DMS114 treated with DMSO at 0.1 percent for 48 hours (cell line): Measurements from ENCODE around the gene NME9.

ENCODE experiments used
- DNase-seq: peaks from one replicate; lab custom pipeline; 2025; ENCODE audit not compliant: unreplicated experiment; lab: John Stamatoyannopoulos, UW

NME9 gene

DNA sequence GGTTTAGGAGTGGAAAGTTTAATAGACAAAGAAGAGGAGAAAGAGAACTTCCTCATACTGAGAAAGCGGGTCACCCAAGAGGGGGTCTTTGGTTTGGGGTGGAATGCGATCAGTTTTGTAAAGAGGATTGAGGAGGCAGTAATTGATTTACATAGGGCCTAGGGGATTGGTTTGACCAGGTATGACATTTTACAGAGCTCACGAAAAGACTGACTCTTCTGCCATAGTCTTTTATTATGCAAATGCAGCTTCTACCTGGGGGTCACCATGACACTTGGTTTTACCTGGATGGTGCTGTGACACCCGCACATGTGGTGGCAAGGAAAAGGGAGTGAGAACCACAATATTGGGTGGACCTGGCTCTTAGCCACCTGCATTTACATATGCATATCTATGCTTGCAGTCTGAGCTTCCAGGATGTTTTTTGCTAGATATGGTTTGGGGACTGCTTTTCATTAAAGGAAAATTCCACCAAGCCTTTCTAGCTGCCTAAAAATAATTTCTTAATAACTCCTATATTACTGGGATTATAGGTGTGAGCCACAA is 6.9 kb upstream of the NME9 start:
- no peak for DNase-seq

DNA sequence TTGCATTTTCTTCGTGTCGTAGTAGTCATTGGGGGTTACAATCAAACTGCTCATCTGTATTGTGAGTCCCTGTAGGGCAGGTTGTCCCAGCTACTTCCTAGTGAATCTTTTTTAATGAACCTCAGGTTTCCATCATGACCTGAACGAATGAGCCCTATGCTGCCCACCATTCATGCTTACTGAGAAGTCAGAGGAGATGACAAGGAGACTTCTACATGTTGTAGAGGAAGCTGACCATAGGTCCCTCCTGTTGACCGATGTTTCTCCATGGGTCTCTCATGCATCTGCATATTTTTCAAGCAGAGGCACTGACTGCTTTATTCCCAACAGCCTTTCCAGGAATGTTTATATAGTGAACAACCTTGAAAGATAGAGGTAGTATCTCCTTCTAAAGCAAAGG is 5.0 kb upstream of the NME9 start:
- no peak for DNase-seq

DNA sequence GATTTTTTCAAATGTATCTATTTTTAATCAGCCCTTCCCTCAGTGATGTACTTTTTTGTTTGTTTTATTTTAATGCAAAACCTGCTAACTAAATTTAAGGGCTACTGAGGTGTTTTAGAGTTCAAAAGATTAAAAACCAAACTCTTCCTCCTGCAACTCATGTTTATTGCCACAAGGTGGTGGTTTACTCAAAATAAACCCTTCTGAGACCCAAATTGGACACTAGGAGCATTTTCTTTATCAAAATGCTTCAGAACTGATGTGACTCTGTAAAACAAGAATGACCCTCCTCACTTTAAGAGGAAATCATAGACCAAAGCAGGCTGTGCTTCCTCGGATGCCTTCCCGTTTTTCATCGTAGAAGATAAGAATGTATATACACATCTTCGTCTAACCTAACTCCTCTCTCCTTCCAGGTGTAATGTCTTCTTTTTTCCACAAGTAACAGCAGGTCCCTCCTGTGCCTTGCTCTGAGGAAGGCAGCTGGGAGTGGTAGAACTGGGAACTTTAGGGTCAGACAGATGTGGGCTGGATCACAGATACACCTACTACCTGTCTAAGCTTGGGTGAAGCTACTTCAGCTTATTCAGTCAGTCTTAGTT is 2.9 kb upstream of the NME9 start:
- DNase-seq, result peak; percentile 45

DNA sequence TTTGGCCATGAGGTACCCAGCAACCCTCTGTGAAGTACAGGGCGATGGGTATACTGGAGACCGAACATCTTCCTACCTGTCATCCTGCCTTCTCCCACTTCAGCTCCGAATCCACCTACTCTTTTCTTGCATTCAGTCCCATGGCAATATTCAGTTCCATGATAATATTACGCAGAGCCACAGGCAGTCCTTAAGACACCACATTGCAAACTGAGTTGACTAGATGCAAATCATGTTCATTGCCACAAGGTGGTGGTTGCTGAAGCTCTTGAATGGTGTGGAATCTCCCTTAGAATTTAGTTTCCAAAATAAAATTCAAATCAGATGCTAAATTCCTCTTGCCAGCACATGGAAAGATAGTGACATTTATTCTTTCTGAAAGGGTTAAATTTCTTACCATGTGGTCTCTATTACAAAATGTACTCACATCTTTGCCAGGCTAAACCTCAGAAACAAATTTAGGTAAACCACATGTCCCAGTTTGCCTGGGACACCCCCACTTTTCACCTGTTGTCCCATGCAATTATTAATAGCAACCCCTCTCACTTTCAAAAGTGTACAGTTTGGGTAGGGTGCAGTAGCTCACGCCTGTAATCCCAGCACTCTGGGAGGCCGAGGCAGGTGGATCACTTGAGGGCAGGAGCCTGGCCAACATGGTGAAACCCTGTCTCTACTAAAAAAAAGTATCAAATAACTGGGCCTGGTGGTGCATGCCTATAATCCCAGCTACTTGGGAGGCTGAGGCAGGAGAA is 1.7 kb upstream of the NME9 start:
- DNase-seq, result peak; percentile 8

DNA sequence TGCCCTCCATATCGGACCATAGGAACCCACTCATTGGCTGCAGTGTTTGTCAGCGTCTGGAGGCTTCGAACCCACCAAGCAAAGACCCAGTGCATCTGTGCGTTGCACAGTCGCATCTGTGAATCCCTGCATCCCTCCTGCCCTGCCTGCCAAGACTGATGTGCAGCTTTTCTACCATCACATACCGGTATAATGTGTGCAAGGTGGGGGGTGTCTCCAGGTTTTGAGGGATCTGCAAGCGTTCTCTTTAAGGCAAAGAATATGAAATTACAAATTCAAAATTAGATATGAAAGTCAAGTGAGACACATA is 288 bp upstream of the NME9 start:
- DNase-seq, result no peak

DNA sequence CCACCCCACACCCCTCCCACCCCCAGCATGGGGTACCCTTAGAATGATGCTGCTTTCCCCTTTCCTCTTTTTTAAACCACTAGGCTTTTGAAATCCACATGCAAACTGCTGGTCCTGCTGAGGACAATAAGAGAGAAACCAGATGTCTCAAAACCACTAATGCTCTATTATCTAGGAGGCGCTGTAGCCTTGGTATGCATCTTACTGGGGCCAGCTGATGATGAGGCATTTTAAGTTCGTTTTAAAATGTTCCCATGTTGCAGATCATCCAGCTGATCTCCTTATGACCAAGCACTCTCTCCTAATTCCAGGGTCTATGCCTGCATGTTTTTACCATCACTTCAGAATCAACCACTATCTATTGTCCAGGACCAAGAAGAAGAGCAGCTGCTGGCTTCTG is 1.3 kb downstream of the NME9 start:
- no peak for DNase-seq

DNA sequence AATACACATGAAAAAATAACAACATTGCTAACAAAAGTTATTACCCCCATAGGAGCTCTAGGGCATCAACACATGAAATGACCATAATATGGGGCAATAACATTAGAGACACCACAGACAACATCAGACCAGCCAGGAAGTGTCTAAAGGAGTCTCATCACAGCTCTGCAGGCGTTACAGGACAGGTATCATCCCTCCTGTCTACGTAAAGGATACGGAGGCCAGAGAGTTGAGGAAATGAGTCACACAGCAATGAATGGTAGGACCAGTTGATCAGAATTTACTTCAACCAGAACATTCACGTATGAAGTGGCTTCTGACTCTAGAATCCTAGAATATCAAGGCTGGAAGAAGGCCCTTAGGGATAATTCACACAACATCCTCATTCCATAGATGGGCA is 1.8 kb downstream of the NME9 start:
- DNase-seq, result no peak

DNA sequence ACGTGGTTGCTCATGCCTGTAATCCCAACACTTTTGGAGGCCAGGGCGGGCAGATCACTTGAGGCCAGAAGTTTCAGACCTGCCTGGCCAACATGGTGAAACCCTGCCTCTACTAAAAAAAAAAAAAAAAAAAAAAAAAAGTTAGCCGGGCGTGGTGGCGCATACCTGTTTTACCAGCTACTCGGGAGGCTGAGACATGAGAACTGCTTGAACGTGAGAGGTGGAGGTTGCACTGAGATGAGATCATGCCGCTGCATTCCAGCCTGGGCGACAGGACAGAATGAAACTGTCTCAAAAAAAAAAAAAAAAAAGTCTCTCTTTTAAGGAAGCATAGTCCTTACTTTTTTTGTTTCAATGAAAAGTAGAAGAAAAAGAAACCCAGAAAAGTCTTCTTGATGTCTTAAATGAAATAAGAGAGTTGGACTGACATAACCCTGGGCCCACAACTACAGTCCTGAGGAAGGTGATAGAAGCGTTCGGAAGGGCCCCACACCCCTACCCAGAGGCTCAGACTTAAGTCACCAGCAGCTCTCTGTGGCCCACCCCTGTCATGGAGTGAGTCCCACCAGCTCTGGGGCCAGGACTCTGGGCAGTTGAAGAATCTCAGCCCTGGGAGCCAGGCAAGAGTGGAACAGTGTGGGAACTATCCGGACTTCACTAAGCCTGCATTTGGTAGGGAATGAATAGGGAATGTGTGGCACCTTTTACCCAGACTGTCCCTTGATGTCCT is 2.6 kb downstream of the NME9 start:
- no peak for DNase-seq

DNA sequence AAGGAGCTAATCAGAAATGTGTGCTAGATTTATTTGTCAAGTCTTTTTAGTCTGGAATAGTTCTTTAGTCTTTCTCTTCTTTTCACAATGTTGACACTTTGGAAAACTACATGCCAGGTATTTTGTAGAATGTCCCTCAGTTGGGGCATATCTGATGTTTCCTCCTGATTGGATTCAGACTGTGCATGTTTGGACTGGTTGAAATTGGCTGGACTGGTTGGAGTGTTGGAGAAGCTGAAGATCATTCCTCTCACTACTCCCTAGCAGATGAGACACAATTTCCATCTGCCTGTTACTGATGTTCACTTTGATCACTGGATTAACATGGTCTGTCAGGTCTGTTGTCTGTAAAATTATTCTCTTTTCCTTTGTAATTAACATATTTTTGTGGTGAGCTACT is 3.7 kb downstream of the NME9 start:
- no peak for DNase-seq

DNA sequence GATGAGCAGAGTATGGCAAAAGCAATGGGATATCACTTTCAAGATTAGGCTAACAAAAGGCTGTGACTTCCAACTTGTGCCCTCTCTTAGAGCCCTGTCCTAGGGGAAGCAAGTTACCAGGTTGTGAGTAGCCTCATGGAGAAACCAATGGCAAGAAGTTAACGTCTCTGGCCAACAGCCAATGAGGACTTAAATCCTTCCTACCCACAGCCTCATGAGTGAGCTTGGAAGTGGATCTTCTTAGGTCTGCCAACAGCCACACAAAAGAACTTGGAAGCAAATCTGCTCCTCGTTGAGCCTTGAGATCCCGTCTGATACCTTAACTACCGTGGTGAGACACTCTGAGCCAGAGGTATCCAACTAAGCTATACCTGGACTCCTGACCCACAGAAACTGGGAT is 5.7 kb downstream of the NME9 start:
- DNase-seq, result no peak

DNA sequence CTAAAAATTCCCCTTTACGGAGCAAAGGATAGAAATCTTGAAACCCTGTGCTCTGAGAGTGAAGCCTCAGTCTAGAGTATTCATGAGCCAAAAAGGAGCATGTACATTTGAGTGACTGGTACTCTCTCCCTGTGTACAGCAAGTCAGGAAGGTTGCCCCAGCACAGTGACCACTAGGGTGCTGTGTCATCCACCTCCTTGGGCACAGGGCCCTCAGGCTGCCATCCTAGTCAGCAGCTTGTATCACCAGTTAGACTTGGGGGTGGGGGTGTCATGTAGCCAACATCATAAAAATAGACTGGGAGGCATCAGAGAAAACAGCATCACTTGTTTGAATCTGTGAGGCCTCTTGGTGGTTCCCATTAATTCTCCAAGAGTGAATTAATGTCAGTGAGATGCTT is 12.0 kb downstream of the NME9 start:
- DNase-seq, result no peak

DNA sequence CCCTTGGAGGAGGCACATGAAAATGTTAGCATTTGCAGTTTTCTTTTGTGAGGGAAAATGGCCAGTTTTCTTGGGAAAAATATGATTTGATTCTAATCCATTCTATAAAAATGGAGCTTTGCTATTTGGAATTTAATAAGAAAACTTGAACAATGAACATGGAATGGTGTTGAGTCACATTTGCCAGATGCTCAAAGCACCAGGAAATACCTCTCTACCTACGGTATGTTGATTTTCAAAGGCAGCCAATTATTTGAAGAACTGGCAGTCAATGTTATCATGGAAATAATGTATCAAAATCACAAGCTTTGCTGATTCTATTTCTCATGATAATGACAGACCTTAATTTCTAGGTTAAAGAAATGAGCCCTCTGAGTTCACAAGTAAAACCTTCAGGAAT is 14.9 kb downstream of the NME9 start:
- DNase-seq, result no peak

DNA sequence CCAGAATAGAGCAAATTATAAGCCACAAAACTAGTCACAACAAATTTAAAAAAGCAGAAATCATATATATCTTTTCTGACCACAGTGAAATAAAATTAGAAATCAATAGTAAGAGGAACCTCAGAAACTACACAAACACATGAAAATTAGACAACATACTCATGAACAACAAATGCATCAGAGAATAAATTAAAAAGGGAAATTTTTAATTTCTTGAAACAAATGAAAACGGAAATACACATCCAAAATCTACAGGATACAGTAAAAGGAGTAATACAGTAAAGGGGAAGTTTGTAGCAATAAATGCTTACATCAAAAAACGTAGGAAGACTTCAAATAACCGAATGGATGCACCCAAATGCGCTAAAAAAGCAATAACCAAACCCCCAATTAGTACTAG is 19.2 kb downstream of the NME9 start:
- DNase-seq, result no peak

DNA sequence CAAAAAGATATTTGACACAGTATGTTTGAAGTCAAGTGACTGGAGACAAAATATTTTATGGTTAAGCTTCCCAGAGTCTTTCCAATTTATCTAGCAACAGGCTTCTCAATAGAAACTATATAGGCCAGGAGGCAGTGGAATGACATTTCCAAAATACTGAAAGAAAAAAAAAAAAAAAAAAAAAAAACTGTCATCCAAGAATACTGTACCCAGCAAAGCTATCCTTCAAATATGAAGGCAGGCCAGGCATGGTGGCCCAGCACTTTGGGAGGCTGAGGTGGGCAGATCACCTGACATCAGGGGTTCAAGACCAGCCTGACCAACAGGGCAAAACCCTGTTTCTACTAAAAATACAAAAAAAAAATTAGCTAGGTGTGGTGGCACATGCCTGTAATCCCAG is 20.9 kb downstream of the NME9 start:
- DNase-seq, result no peak

DNA sequence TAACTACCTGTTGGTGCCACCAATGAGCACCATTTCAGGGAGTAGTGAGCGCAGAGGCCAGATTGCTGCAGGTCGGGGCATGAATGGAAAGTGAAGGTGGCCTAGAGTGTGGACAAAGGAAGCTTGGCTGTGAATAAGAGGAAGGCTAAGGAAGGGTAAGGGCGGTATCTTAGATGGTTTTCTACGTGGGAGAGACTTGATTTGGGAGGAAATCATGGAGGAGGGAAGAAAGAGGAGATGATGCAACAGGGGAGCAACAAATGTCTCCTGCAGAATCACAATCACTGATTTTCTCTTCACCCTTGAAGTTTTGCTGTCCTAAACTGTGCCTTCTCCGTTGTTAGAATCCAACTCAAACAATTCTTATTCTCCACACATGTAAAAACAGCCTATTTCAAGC is 21.8 kb downstream of the NME9 start:
- DNase-seq, result no peak

DNA sequence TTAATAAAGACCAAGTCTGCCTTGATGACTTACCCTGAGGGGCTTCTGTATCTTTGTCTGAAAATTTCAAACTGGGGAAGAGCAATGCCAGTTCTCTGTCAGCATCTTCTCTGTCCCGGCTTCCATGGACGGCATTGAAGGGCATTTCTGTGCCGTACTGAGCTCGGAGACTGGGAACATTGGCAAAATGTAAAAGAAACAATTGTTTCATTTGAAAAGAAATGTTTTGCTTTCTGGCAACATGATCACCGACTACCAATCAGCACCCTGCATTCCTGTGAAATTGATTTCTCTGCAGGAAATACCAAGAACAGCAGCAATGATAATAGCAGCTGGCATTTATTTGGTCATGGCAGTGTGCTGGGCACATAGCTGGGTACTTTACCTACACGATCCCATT is 26.2 kb downstream of the NME9 start:
- no peak for DNase-seq

DNA sequence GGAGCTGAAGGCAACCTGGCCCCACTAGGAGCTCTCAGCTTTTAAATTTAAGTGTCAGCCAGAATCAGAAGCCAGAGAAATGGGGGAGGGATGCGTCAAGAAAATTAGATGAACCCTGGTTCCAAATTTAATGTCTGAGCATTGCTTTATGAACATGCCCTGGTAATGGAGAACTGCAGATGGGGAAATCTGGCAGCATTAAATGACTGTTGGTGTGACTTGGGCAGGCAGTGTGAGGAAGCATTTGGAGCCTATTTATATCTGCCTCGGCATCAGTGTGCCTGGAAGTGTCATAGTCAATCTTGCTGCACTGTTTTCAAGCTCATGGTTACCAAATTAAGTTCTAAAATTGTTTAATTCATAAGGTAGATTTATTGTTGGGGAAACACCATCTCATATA is 29.0 kb downstream of the NME9 start:
- no peak for DNase-seq

DNA sequence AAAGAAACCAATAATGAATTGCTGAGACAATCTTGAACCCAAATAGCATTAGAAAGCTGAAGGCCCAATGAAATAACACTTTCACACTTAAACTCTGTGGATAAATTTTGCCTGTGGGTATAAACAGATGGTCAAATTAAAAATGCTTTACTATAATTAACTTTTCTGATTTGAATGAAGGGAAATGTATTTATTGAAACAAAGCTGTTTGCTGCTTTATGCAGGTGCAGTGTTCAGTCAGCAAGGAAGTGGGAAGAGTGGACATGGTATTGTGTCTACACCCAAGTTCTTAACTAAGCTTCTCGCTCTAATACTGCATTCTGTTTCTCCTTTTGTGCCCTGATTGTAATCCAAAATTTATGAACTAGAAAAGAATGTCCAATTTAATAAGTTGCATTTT is 31.8 kb downstream of the NME9 start:
- no peak for DNase-seq

DNA sequence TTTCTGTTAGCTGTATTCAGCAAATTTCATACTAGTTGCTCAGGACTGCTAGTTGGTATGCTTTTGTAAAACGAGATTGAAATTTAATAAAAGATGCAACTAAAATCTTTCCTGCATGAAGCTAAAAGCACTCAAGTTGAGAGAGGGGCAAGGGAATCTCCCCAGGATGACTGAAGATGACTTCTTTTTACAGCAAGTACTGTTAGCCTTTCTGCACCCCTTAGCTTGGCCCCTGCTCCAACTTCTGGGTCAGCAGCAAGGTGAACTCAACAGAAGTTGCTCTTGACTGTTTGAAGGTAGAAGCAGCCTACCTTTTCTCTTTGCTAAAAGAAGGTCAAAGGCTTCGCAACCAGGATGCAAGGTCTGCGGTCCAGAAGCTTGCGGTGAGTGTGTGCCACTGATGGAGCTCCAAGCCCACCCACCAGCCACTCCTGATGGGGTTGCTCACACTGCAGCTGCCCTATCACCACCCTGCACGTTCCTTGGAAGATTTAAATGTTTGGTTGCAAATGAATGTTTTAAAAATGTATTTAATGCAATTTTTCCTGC is 32.5 kb downstream of the NME9 start:
- DNase-seq, result no peak

DNA sequence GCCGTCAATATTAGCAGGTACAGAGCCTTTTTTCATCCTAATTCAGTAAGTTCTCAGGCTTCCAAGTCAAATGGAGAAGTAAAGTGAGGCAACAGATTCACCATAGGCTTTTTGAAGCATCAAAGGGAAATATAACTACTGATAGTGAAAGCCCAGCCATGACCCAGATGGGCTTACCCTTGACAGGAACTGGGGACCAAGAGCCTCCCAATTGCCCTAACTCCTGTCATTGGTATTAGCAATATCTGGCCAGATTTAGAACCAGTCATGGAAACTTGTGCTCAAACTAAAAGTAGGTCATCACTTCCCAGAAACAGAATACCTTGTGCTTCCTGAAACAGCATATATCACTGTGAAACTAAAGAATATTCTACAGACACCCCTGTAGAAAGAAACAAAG is 33.0 kb downstream of the NME9 start:
- DNase-seq, result no peak

DNA sequence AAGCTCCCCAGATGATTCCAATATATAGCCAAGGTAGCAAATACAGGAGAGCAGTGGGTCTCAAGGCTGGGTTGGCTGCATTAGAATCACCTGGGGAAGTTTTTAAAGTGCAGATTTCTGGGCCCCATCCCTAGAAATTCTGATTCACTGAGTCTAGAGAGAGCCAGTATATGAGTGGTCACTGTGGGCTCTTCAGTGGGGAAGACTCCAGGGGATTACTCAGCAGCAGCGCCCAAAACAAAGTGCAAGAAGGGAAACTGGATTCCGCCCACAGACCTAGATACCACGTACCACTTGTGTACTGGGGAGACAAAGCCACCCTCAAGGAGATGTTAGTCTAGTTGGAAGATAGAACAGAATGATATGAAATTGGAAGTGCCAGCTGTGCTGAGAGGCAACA is 40.0 kb downstream of the NME9 start:
- DNase-seq, result no peak

DNA sequence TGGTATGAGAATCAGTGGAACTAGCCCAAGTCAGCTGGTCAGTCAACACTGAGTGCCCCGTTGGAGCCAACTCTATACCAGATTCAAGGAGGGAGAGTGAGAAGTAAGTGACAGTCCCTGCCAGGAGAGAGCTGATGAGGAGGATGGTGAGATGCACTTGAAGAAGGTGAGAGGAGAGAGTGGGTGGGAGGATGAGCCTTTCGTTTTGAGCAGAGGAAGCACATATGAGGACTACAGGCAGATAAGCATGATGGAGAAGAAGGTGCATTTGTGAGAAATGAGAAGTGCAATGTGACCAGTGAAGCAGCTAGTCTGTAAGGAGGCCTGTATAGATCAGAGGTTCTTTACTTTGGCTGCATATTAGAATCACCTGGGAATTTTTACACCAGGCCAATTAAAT is 40.4 kb downstream of the NME9 start:
- DNase-seq, result no peak
